GM23338 (cell line): Measurements from ENCODE around the gene SETD4. TPM values are rescaled to one million over a fixed set of nuclear protein-coding genes. Genes with fewer than 3 reads are reported as not detected.
A peak's percentile ranks its signal among the peaks of the same experiment; 100 is the strongest.

Source experiments
- ATAC-seq: fragments of 200-7000 bp; cut with Tn5 transposase; 3 replicates; pipeline ENCODE4 v1.9.1; 2020
- DNase-seq: peaks from one replicate; pipeline ENCODE4 v3.0.0-alpha.2; 2015; ENCODE audit warnings: low spot score
- H2AFZ ChIP-seq: fragments of 200-600 bp; sonication (generic); 2 replicates; pipeline ENCODE4 v1.8.0; 2016; ENCODE audit warnings: antibody characterized with exemption, mild to moderate bottlenecking, moderate library complexity
- H3F3A ChIP-seq: fragments of 200-600 bp; sonication (generic); replicated peaks from 2 replicates; pipeline ENCODE4 v1.8.0; 2017; ENCODE audit warnings: antibody characterized with exemption, mixed run types, low read depth
- H3K27ac ChIP-seq: fragments of 200-600 bp; sonication (generic); 2 replicates; pipeline ENCODE4 v1.6.1; 2016; ENCODE audit warnings: low read depth
- H3K27me3 ChIP-seq: fragments of 200-600 bp; sonication (generic); 2 replicates; pipeline ENCODE4 v1.8.0; 2016; ENCODE audit warnings: mild to moderate bottlenecking, mixed run types, moderate library complexity; ENCODE audit not compliant: insufficient read depth
- H3K36me3 ChIP-seq: fragments of 200-600 bp; sonication (generic); 2 replicates; pipeline ENCODE4 v1.8.0; 2016; ENCODE audit warnings: mild to moderate bottlenecking; ENCODE audit not compliant: insufficient read depth
- H3K4me1 ChIP-seq: fragments of 200-600 bp; sonication (generic); 2 replicates; pipeline ENCODE4 v1.8.0; 2016; ENCODE audit warnings: mild to moderate bottlenecking, moderate library complexity; ENCODE audit not compliant: insufficient read depth
- H3K4me2 ChIP-seq: fragments of 200-600 bp; sonication (generic); 2 replicates; pipeline ENCODE4 v1.7.1; 2017; ENCODE audit warnings: mixed run types
- H3K4me3 ChIP-seq: fragments of 200-600 bp; sonication (generic); 2 replicates; pipeline ENCODE4 v1.6.1; 2016; ENCODE audit warnings: mixed run types
- H3K79me2 ChIP-seq: fragments of 200-600 bp; sonication (generic); replicated peaks from 2 replicates; pipeline ENCODE4 v1.8.0; 2017; ENCODE audit warnings: mild to moderate bottlenecking; ENCODE audit not compliant: insufficient read depth
- H3K9me2 ChIP-seq: fragments of 200-600 bp; sonication (generic); 2 replicates; pipeline ENCODE4 v1.8.0; 2017; ENCODE audit not compliant: insufficient read depth
- H4K20me1 ChIP-seq: fragments of 200-600 bp; sonication (generic); replicated peaks from 2 replicates; pipeline ENCODE4 v1.8.0; 2017; ENCODE audit warnings: mild to moderate bottlenecking; ENCODE audit not compliant: insufficient read depth
- H3K27ac Mint-ChIP-seq: 2 replicates; pipeline ENCODE4 v1.8.0; 2020; ENCODE audit warnings: inconsistent platforms, mild to moderate bottlenecking, moderate library complexity, mixed read lengths
- H3K27me3 Mint-ChIP-seq: 3 replicates; pipeline ENCODE4 v1.8.0; 2022; ENCODE audit warnings: low read depth, mild to moderate bottlenecking, moderate library complexity, mixed read lengths, inconsistent platforms; ENCODE audit not compliant: insufficient read depth, poor library complexity
- H3K36me3 Mint-ChIP-seq: 3 replicates; pipeline ENCODE4 v1.8.0; 2021; ENCODE audit warnings: low read depth, mild to moderate bottlenecking, inconsistent platforms, moderate library complexity, mixed read lengths
- H3K4me1 Mint-ChIP-seq: 3 replicates; pipeline ENCODE4 v1.8.0; 2020; ENCODE audit warnings: mild to moderate bottlenecking, inconsistent platforms, mixed read lengths
- H3K4me3 Mint-ChIP-seq: 3 replicates; pipeline ENCODE4 v1.8.0; 2021; ENCODE audit warnings: moderate library complexity, mild to moderate bottlenecking, inconsistent platforms, mixed read lengths
- H3K9me3 Mint-ChIP-seq: 3 replicates; pipeline ENCODE4 v1.8.0; 2020; ENCODE audit warnings: moderate library complexity, mild to moderate bottlenecking, inconsistent platforms, mixed read lengths
- CREB1 ChIP-seq: fragments of 250-450 bp; sonication (Bioruptor Pico); IDR thresholded peaks from 2 replicates; pipeline ENCODE4 v1.5.0; 2020; ENCODE audit warnings: low read depth, mild to moderate bottlenecking, moderate library complexity
- CTCF ChIP-seq, 2 experiments: fragments of 200-600 bp in 1 of 2; sonication (generic) in 1 of 2; conservative IDR thresholded peaks; 2 replicates each; pipeline versions ENCODE4 v1.5.1 to v1.6.1; 2016 to 2017; ENCODE audit warnings: antibody characterized with exemption in 2 of 2, low read depth in 2 of 2, mild to moderate bottlenecking in 2 of 2, moderate library complexity in 1 of 2
- EZH2 ChIP-seq: fragments of 200-600 bp; sonication (generic); IDR thresholded peaks from one replicate; pipeline ENCODE4 v1.8.0; 2017; ENCODE audit warnings: antibody characterized with exemption, mild to moderate bottlenecking, low read depth; ENCODE audit not compliant: unreplicated experiment
- EZH2phosphoT487 ChIP-seq: fragments of 200-600 bp; sonication (generic); IDR thresholded peaks from one replicate; pipeline ENCODE4 v1.8.1; 2018; ENCODE audit warnings: antibody characterized with exemption; ENCODE audit not compliant: unreplicated experiment
- JUNB ChIP-seq: IDR thresholded peaks from one replicate; pipeline ENCODE4 v1.6.1; 2016; ENCODE audit warnings: antibody characterized with exemption; ENCODE audit not compliant: unreplicated experiment
- NANOG ChIP-seq: IDR thresholded peaks from 2 replicates; pipeline ENCODE4 v1.6.1; 2016; ENCODE audit warnings: antibody characterized with exemption, borderline replicate concordance
- POLR2AphosphoS5 ChIP-seq: IDR thresholded peaks from 2 replicates; pipeline ENCODE4 v1.6.1; 2016; ENCODE audit warnings: antibody characterized with exemption, low read depth
- REST ChIP-seq: IDR thresholded peaks from one replicate; pipeline ENCODE4 v1.6.1; 2018; ENCODE audit warnings: antibody characterized with exemption; ENCODE audit not compliant: unreplicated experiment
- STAT1 ChIP-seq: IDR thresholded peaks from one replicate; pipeline ENCODE4 v1.6.1; 2016; ENCODE audit warnings: antibody characterized with exemption; ENCODE audit not compliant: unreplicated experiment
- ZNF114 ChIP-seq: fragments of 250-450 bp; sonication (Bioruptor Pico); IDR thresholded peaks from 2 replicates; pipeline ENCODE4 v1.5.0; 2020; ENCODE audit warnings: mild to moderate bottlenecking, moderate library complexity
- ZNF331 ChIP-seq: fragments of 250-450 bp; sonication (Bioruptor Pico); IDR thresholded peaks from 2 replicates; pipeline ENCODE4 v1.5.0; 2020; ENCODE audit warnings: low read depth, mild to moderate bottlenecking, moderate library complexity
- polyA plus RNA-seq: library from polyadenylated mRNA; unstranded; fragments of >200 nt; fragmentation: Nextera tagmentation; extraction: Ambion mirVana; gene quantifications from 2 replicates; pipeline ENCODE4 v1.2.1, GENCODE V29; 2016
- total RNA-seq: library from RNA; depleted of rRNA; stranded (reverse); fragments of >200 nt; shearing (Covaris generic); gene quantifications from 2 replicates; pipeline ENCODE4 v1.2.3, GENCODE V29; 2014

SETD4 gene
- total and polyA plus RNA-seq, 2 experiments from 2014 or later, result 32.5 to 45.1 TPM

GRCh38 chr21:36096398-36097290 lies 36.3 kb upstream of the SETD4 start:
- 0 out of 2 replicates have a peak, but pooled peaks cover 9% of the 10 kb centered on the region for H3F3A ChIP-seq

GRCh38 chr21:36093512-36093911 lies 33.2 kb upstream of the SETD4 start:
- Histone ChIP-seq H3K4me2 (no peak overlapping the region), H2AFZ (no peak overlapping the region), H3F3A (0 out of 2 replicates have a peak, but pooled peaks cover 9% of the 10 kb centered on the region), H4K20me1 (no peaks in the 10 kb centered on the region), H3K27me3 (no peaks in the 10 kb centered on the region), H3K27ac (no peak overlapping the region), H3K9me2 (peaks cover 3% of the 10 kb centered on the region; the same call in 1 of the 2 replicates), H3K79me2 (no peaks in the 10 kb centered on the region), H3K4me3 (no peak overlapping the region), H3K36me3 (peaks cover 18% of the 10 kb centered on the region), H3K4me1 (peaks cover 28% of the 10 kb centered on the region)
- TF ChIP-seq REST (no peak), CREB1 (CRISPR knock-in tag) (no peak), NANOG (no peak), EZH2phosphoT487 (no peak), ZNF331 (CRISPR knock-in tag) (no peak), STAT1 (no peak), CTCF (conservative IDR thresholded peaks at IDR 0.05; ENCODE audit: low read depth in 2 of 2) (no peak), JUNB (no peak), ZNF114 (CRISPR knock-in tag) (no peak), EZH2 (no peak)
- Mint-ChIP-seq H3K36me3 (peaks cover 51% of the 10 kb centered on the region), H3K9me3 (peaks cover 43% of the 10 kb centered on the region), H3K4me1 (peaks cover 42% of the 10 kb centered on the region), H3K27ac (no peak overlapping the region), H3K4me3 (no peak overlapping the region), H3K27me3 (peaks cover 5% of the 10 kb centered on the region)
- ATAC-seq, result no peak
- DNase-seq, result no peak

More at GRCh38 chr21:36096398-36097290, 36.3 kb upstream of the SETD4 start:
- Histone ChIP-seq H3K36me3 (peaks cover 18% of the 10 kb centered on the region), H3K9me2 (peaks cover 3% of the 10 kb centered on the region; the same call in 1 of the 2 replicates), H2AFZ (no peak overlapping the region), H4K20me1 (no peaks in the 10 kb centered on the region), H3K4me1 (peaks cover 53% of the 10 kb centered on the region), H3K27ac (peak overlapping the region; percentile 98), H3K27me3 (no peaks in the 10 kb centered on the region), H3K4me2 (no peak overlapping the region), H3K4me3 (no peak overlapping the region), H3K79me2 (no peaks in the 10 kb centered on the region)
- Mint-ChIP-seq H3K4me1 (peaks cover 66% of the 10 kb centered on the region), H3K36me3 (peaks cover 52% of the 10 kb centered on the region), H3K27ac (peak overlapping the region; percentile 97), H3K27me3 (peaks cover 10% of the 10 kb centered on the region), H3K9me3 (peaks cover 44% of the 10 kb centered on the region), H3K4me3 (no peak overlapping the region)
- peak; percentile 84 for DNase-seq
- TF ChIP-seq NANOG (peak; percentile 84; the same call in 1 of the 2 replicates), POLR2AphosphoS5 (peak; percentile 12; the same call in 1 of the 2 replicates), CREB1 (CRISPR knock-in tag) (no peak)
- peak; percentile 63 for ATAC-seq
